ENCODE data around the gene EXTL2.

DNA sequence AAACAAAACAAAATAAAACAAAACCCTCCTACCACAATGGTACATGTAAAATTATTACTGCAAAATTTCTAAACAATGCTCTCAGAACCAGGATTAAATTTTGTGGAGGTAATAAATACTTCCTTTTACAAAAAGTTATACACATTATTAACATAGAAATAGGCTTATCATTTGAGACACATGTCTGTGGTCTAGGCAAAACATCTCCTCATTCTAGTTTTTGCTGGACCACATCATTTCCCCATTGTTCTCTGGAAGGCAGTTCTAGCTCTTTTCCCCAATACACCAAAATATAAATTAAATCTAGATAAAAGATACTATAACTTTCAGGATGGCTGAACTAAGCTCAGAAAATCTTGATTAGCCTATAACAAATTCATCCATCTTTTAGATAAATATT, 18.4 kb downstream of the EXTL2 start:
- TF ChIP-seq, protein P1, sequence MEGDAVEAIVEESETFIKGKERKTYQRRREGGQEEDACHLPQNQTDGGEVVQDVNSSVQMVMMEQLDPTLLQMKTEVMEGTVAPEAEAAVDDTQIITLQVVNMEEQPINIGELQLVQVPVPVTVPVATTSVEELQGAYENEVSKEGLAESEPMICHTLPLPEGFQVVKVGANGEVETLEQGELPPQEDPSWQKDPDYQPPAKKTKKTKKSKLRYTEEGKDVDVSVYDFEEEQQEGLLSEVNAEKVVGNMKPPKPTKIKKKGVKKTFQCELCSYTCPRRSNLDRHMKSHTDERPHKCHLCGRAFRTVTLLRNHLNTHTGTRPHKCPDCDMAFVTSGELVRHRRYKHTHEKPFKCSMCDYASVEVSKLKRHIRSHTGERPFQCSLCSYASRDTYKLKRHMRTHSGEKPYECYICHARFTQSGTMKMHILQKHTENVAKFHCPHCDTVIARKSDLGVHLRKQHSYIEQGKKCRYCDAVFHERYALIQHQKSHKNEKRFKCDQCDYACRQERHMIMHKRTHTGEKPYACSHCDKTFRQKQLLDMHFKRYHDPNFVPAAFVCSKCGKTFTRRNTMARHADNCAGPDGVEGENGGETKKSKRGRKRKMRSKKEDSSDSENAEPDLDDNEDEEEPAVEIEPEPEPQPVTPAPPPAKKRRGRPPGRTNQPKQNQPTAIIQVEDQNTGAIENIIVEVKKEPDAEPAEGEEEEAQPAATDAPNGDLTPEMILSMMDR (IDR thresholded peaks at IDR 0.05) = no peak
- no peak for TF ChIP-seq POLR2A (IDR thresholded peaks at IDR 0.05)
- no peak for TF ChIP-seq POLR2AphosphoS5 (IDR thresholded peaks at IDR 0.05)

All from breast epithelium (tissue), 3 donors.